ENCODE results near the gene SF3B3. TPM values are rescaled to one million over a fixed set of nuclear protein-coding genes. Genes with fewer than 3 reads are reported as not detected.

The SF3B3 gene
- total and polyA plus RNA-seq, 4 donors: 73.7 to 242 (median 101) TPM

DNA sequence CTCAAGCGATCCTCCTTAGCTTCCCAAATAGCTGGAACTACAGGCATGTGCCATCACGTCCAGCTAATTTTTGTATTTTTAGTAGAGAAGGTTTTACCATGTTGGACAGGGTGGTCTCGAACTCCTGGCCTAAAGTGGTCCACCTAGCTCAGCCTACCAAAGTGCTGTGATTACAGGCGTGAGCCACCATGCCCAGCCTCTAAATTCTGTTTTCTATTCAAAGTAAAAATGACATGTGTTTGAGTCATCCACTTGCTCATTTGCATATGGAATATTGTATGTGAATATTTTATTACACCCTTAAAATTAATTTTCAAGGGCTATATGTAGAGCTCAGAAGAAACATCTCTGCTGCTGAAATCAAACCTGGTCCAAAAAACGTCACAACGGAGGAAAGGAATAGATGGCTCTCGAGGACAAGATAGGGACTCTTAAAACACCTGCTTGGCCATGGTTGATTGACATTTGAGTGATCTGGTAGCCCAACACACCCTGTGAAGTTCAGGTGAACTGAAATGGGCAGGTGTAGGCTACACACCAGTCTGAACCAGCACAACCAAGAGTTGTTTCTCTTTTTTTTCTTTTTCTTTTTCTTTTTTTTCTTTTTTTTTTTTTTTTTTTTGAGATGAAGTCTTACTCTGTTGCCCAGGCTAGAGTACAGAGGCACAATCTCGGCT is 51.1 kb downstream of the SF3B3 start:
- peaks cover 0 to 2% (median 0%) of the 10 kb centered on the region in 4 donors for H3K9me3 ChIP-seq (ENCODE audit: control insufficient read depth in 4 of 4, insufficient read depth in 3 of 4, low read length in 3 of 4)
- TF ChIP-seq, protein P1, sequence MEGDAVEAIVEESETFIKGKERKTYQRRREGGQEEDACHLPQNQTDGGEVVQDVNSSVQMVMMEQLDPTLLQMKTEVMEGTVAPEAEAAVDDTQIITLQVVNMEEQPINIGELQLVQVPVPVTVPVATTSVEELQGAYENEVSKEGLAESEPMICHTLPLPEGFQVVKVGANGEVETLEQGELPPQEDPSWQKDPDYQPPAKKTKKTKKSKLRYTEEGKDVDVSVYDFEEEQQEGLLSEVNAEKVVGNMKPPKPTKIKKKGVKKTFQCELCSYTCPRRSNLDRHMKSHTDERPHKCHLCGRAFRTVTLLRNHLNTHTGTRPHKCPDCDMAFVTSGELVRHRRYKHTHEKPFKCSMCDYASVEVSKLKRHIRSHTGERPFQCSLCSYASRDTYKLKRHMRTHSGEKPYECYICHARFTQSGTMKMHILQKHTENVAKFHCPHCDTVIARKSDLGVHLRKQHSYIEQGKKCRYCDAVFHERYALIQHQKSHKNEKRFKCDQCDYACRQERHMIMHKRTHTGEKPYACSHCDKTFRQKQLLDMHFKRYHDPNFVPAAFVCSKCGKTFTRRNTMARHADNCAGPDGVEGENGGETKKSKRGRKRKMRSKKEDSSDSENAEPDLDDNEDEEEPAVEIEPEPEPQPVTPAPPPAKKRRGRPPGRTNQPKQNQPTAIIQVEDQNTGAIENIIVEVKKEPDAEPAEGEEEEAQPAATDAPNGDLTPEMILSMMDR (IDR thresholded peaks at IDR 0.05; ENCODE audit: control extremely low read depth, extremely low read depth): no peak
- H3K4me1 ChIP-seq (ENCODE audit: control insufficient read depth in 5 of 5, insufficient read depth in 5 of 5, low read length in 5 of 5): peaks cover 0 to 25% (median 22%) of the 10 kb centered on the region in 5 donors
- ATAC-seq (ENCODE audit: insufficient read depth, low FRiP score) (no peak), DNase-seq (no peak)
- peaks cover 20 to 38% (median 31%) of the 10 kb centered on the region in 4 donors for H3K36me3 ChIP-seq (ENCODE audit: control insufficient read depth in 4 of 4, insufficient read depth in 4 of 4, low read length in 4 of 4)
- WGBS, 2 donors: 93 to 94% methylated on average over 8 of the region's 8 CpGs
- H3K4me3 ChIP-seq: no peak overlapping the region
- H3K27me3 ChIP-seq (ENCODE audit: control insufficient read depth in 3 of 3, insufficient read depth in 3 of 3, low read length in 2 of 3): no peaks in the 10 kb centered on the region
- no peak overlapping the region for H3K9ac ChIP-seq (ENCODE audit: insufficient read depth in 1 of 2, low read length in 2 of 2)
- H3K27ac ChIP-seq (ENCODE audit: low read depth in 1 of 2, low read length in 1 of 2): no peak overlapping the region

DNA sequence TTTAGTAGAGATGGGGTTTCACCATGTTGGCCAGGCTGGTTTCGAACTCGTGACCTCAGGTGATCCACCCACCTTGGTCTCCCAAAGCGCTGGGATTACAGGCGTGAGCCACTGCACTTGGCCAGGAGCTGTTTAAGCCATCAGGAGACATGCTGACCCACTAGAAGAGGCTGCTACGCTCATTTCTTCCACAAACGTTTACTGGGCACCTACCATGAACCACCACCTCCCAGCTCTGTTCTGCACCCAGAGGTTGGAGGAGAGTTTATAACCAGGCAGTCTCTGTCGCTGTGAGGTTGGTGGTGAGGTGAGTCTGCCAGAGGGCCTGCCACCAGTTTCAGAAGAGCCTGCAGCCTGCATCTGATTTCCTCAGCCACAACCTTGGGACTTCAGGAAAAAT is 51.8 kb downstream of the SF3B3 start:
- Histone ChIP-seq H3K36me3 (ENCODE audit: control insufficient read depth in 4 of 4, insufficient read depth in 4 of 4, low read length in 4 of 4) (peaks cover 20 to 32% (median 27%) of the 10 kb centered on the region in 4 donors), H3K27me3 (ENCODE audit: control insufficient read depth in 3 of 3, insufficient read depth in 3 of 3, low read length in 2 of 3) (no peaks in the 10 kb centered on the region), H3K9me3 (ENCODE audit: control insufficient read depth in 4 of 4, insufficient read depth in 3 of 4, low read length in 3 of 4) (peaks cover 0 to 2% (median 0%) of the 10 kb centered on the region in 4 donors), H3K4me1 (ENCODE audit: control insufficient read depth in 5 of 5, insufficient read depth in 5 of 5, low read length in 5 of 5) (peaks cover 0 to 26% (median 22%) of the 10 kb centered on the region in 5 donors), H3K4me3 (no peak overlapping the region), H3K9ac (ENCODE audit: insufficient read depth in 1 of 2, low read length in 2 of 2) (no peak overlapping the region), H3K27ac (ENCODE audit: low read depth in 1 of 2, low read length in 1 of 2) (peak overlapping the region in 1 of 2 donors; percentile 33)
- ATAC-seq (ENCODE audit: insufficient read depth, low FRiP score) (no peak), DNase-seq (no peak)
- WGBS, 2 donors: 93 to 95% methylated on average over 7 of the region's 7 CpGs
- TF ChIP-seq, protein P1 (IDR thresholded peaks at IDR 0.05; ENCODE audit: control extremely low read depth, extremely low read depth): no peak

DNA sequence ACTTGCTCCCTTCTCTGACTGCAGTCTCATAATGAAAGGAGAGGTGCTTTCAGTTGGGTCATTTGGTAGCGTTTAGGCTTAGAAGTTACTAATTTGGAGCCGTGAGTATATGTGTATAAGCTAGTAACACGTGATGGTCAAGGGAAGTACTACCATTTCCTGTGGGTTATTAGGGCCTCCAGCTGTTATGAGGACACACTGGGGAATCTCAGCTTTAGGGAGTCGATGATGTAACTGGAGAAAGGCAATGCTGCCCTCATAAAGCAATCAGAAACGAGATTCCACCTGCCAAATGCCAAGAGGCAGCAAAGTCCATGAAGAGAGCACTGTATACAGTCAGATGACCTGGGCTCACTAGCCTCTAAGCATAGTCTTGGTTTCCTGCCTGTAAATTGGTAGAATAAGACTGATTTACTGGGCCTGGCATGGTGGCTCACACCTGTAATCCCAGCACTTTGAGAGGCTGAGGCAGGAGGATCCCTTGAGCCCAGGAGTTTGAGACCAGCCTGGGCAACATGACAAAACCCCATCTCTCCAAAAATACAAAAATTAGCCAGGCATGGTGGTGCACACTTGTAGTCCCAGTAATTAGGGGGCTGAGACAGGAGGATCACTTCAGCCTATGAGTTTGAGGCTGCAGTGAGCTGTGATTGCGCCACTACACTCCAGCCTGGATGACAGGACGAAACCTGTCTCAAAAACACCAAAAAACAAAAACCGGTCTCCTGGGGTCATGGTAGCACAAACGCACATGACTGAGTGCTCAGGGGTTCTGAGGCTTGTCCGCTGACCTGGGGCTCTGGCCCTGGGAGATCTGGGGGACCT is 53.0 kb downstream of the SF3B3 start:
- DNase-seq (peak in 2 of 3 donors; percentile 50 to 57), ATAC-seq (ENCODE audit: insufficient read depth, low FRiP score) (no peak)
- H3K4me3 ChIP-seq: no peak overlapping the region
- H3K27ac ChIP-seq (ENCODE audit: low read depth in 1 of 2, low read length in 1 of 2): peak overlapping the region in 1 of 2 donors; percentile 69
- TF ChIP-seq, protein P1 (IDR thresholded peaks at IDR 0.05; ENCODE audit: control extremely low read depth, extremely low read depth): no peak
- H3K9me3 ChIP-seq (ENCODE audit: control insufficient read depth in 4 of 4, insufficient read depth in 3 of 4, low read length in 3 of 4): peaks cover 0 to 2% (median 0%) of the 10 kb centered on the region in 4 donors
- WGBS, 2 donors: 45 to 55% methylated on average over 10 of the region's 10 CpGs
- H3K4me1 ChIP-seq (ENCODE audit: control insufficient read depth in 5 of 5, insufficient read depth in 5 of 5, low read length in 5 of 5): peaks cover 0 to 26% (median 20%) of the 10 kb centered on the region in 5 donors
- H3K36me3 ChIP-seq (ENCODE audit: control insufficient read depth in 4 of 4, insufficient read depth in 4 of 4, low read length in 4 of 4): peaks cover 12 to 19% (median 15%) of the 10 kb centered on the region in 4 donors
- H3K9ac ChIP-seq (ENCODE audit: insufficient read depth in 1 of 2, low read length in 2 of 2): no peak overlapping the region
- H3K27me3 ChIP-seq (ENCODE audit: control insufficient read depth in 3 of 3, insufficient read depth in 3 of 3, low read length in 2 of 3): no peaks in the 10 kb centered on the region
